MCF 10A (cell line): Measurements from ENCODE around the gene CTSE. TPM values are rescaled to one million over a fixed set of nuclear protein-coding genes. Genes with fewer than 3 reads are reported as not detected.

Experiments used
- BruUV-seq: library from RNA; stranded (reverse); fragments of 400-500 nt; replicated peaks from 2 replicates; lab custom pipeline; 2021; lab: Mats Ljungman, UMichigan
- CTCF ChIA-PET: fragments of 300-600 bp; sonication (Branson Sonifier 250); formaldehyde crosslinking; extraction: SDS; loops from one replicate; lab custom pipeline; 2021; ENCODE audit warnings: antibody characterized with exemption, inconsistent platforms; lab: Yijun Ruan, JAX
- POLR2A ChIA-PET: fragments of 300-600, 350-650 bp; sonication (Branson Sonifier 250); formaldehyde crosslinking; extraction: SDS; loops from one replicate; lab custom pipeline; 2020; ENCODE audit warnings: antibody characterized with exemption, inconsistent platforms; lab: Yijun Ruan, JAX
- DNase-seq: peaks from one replicate; pipeline ENCODE4 v3.0.0-alpha.2; 2018; ENCODE audit not compliant: unreplicated experiment
- H3K27ac Mint-ChIP-seq: one replicate; pipeline ENCODE4 v1.8.0; 2022; ENCODE audit warnings: mild to moderate bottlenecking, low read depth, mixed read lengths; ENCODE audit not compliant: unreplicated experiment
- H3K27me3 Mint-ChIP-seq: one replicate; pipeline ENCODE4 v1.8.0; 2022; ENCODE audit warnings: mixed read lengths; ENCODE audit not compliant: insufficient read depth, unreplicated experiment
- H3K36me3 Mint-ChIP-seq: one replicate; pipeline ENCODE4 v1.8.0; 2022; ENCODE audit warnings: mild to moderate bottlenecking, moderate library complexity, mixed read lengths; ENCODE audit not compliant: insufficient read depth, unreplicated experiment
- H3K4me1 Mint-ChIP-seq: one replicate; pipeline ENCODE4 v1.8.0; 2022; ENCODE audit warnings: mixed read lengths; ENCODE audit not compliant: insufficient read depth, unreplicated experiment
- H3K4me3 Mint-ChIP-seq: one replicate; pipeline ENCODE4 v1.8.0; 2022; ENCODE audit warnings: mild to moderate bottlenecking, moderate library complexity, mixed read lengths; ENCODE audit not compliant: unreplicated experiment
- H3K9me3 Mint-ChIP-seq: one replicate; pipeline ENCODE4 v1.8.0; 2022; ENCODE audit warnings: mixed read lengths; ENCODE audit not compliant: unreplicated experiment
- intact Hi-C: fragments of 100-400 bp; cut with micrococcal nuclease; formaldehyde crosslinking; loops from 2 replicates; pipeline ENCODE4 v1.14.1; 2022
- total RNA-seq: library from RNA; stranded (reverse); gene quantifications from 2 replicates; pipeline ENCODE4 v1.2.3, GENCODE V29; 2022
- TF ChIP-seq, protein P1 (sequence below): fragments of 200-600 bp; IDR thresholded peaks from one replicate; pipeline ENCODE4 v1.8.0; 2022; ENCODE audit warnings: antibody characterized with exemption, mild to moderate bottlenecking; ENCODE audit not compliant: unreplicated experiment

The CTSE gene
- total RNA-seq, 1 experiment from 2014 or later, result 0.79 TPM

DNA sequence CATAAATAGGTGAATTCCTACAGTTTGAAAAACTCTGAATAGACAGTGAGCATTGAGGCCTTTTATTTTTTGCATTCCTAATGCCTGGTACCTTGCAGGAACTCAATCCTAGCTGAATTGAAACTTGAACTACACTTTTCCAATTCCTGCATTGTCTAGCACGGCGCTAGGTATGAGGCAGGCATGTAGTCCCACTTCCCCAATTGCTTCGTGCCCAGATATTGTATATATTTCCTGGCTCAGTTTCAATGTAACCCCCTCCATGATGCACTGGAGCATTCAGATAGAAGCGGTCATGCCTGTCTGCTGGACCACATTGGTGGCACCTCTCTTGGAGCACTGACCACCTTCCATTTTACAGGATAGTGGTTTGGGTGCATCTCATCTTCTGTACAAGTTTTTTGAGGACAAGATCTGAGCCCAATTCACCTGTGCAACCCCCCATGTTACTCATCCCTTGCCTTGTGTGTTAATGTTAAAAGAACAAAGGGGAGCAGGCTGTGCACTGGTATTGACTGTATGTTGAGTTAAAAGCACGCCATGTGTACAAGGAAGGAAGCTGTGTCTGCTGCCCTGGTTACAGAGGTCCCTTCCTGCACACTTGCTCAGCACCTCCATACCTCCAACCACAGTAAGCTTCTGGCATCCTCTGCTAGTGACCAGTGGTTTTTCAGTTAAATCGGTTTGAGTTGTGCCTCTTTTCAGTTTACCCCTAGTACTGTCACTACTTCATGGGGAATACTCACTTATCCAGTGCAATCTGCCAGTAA lies 10.5 kb downstream of the CTSE start:
- intact Hi-C loops, result no loop called here
- H3K27me3 Mint-ChIP-seq, result no peaks in the 10 kb centered on the region
- no peak for DNase-seq
- no peak overlapping the region for H3K27ac Mint-ChIP-seq
- BruUV-seq, result no TSS peak
- ChIA-PET POLR2A (no interaction called here), CTCF (no interaction called here)
- H3K4me3 Mint-ChIP-seq, result no peak overlapping the region
- no peaks in the 10 kb centered on the region for H3K9me3 Mint-ChIP-seq
- TF ChIP-seq, protein P1, sequence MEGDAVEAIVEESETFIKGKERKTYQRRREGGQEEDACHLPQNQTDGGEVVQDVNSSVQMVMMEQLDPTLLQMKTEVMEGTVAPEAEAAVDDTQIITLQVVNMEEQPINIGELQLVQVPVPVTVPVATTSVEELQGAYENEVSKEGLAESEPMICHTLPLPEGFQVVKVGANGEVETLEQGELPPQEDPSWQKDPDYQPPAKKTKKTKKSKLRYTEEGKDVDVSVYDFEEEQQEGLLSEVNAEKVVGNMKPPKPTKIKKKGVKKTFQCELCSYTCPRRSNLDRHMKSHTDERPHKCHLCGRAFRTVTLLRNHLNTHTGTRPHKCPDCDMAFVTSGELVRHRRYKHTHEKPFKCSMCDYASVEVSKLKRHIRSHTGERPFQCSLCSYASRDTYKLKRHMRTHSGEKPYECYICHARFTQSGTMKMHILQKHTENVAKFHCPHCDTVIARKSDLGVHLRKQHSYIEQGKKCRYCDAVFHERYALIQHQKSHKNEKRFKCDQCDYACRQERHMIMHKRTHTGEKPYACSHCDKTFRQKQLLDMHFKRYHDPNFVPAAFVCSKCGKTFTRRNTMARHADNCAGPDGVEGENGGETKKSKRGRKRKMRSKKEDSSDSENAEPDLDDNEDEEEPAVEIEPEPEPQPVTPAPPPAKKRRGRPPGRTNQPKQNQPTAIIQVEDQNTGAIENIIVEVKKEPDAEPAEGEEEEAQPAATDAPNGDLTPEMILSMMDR, result no peak
- no peaks in the 10 kb centered on the region for H3K36me3 Mint-ChIP-seq
- H3K4me1 Mint-ChIP-seq, result no peaks in the 10 kb centered on the region

DNA sequence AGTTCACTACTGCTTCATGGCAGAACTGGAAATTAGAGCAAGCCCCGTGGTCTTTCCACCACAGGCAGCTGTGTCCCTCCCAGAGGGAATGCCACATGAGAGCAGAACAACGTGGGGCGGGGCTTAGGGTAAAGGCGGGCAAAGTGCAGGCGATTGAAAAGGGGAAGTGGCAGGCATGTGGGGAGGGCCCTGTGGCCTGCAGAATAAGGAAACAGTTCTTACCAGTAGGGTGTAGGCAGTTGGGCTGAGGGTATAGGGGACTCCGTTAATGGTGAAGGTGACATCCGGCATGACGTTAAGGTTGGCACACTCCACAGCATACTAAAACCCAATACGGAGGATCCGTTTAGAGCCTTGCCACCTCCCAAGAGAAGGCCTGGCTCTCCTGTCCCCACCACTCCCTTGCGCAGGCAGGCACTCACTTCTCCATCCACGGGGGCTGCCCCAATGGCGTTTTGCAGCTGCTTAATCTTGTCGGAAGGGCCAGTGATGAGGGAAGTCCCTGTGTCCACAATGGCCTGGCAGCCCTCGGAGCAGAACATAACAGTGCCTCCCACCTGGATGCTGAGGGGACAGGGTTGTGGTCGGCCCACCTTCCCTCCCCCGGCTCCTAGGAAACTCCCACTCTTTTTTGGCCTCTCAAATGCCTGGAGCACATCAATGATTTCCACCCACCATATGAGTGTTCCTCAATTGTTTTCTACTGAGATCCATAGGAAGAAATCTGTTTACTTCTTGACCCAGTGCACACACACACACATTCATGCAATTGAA lies 11.4 kb downstream of the CTSE start:
- ChIA-PET POLR2A (interaction anchor here (0.7 to 1.8 kb wide), 6 partner anchors 9 to 87 kb away, joined by 3 to 6 read pairs (median 4); partner anchors contain the start of gene RAB7B), CTCF (interaction anchor here (0.7 to 1.0 kb wide), 2 partner anchors 9 to 92 kb away, joined by 3 read pairs; no protein-coding TSS in a partner anchor)
- H3K9me3 Mint-ChIP-seq, result no peaks in the 10 kb centered on the region
- no TSS peak for BruUV-seq
- intact Hi-C loops, result no loop called here
- TF ChIP-seq, protein P1, result no peak
- no peaks in the 10 kb centered on the region for H3K27me3 Mint-ChIP-seq
- no peak for DNase-seq
- H3K27ac Mint-ChIP-seq, result no peak overlapping the region
- H3K36me3 Mint-ChIP-seq, result no peaks in the 10 kb centered on the region
- H3K4me1 Mint-ChIP-seq, result no peaks in the 10 kb centered on the region
- H3K4me3 Mint-ChIP-seq, result no peak overlapping the region

DNA sequence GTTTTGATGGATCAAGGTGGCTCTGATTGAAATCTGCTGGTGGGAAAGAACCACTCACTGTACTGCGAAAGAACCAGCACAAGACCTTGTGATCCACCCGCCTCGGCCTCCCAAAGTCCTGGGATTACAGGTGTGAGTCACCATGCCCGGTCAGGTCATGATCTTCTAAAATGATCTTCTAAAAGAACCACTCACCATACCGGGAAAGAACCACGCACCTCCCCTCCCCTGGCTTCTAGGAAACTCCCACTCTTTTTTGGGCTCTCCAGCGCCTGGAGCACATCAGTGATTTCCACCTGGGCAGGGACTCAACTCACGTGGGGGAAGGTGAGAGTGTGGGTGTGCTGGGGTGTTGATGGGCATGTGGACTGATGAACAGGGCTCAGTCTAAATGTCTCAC lies 12.6 kb downstream of the CTSE start:
- no peaks in the 10 kb centered on the region for H3K36me3 Mint-ChIP-seq
- H3K27ac Mint-ChIP-seq, result no peak overlapping the region
- ChIA-PET CTCF (interaction anchor here (2.5 kb wide), 1 partner anchor 19 kb away, joined by 11 read pairs; no protein-coding TSS in a partner anchor), POLR2A (interaction anchor here (0.8 to 1.8 kb wide), 5 partner anchors 8 to 86 kb away, joined by 3 to 6 read pairs (median 4); partner anchors contain the start of gene RAB7B)
- no peaks in the 10 kb centered on the region for H3K27me3 Mint-ChIP-seq
- DNase-seq, result peak; percentile 54
- TF ChIP-seq, protein P1, result no peak
- H3K9me3 Mint-ChIP-seq, result no peaks in the 10 kb centered on the region
- BruUV-seq, result no TSS peak
- H3K4me3 Mint-ChIP-seq, result no peak overlapping the region
- intact Hi-C loops, result no loop called here
- H3K4me1 Mint-ChIP-seq, result no peaks in the 10 kb centered on the region

DNA sequence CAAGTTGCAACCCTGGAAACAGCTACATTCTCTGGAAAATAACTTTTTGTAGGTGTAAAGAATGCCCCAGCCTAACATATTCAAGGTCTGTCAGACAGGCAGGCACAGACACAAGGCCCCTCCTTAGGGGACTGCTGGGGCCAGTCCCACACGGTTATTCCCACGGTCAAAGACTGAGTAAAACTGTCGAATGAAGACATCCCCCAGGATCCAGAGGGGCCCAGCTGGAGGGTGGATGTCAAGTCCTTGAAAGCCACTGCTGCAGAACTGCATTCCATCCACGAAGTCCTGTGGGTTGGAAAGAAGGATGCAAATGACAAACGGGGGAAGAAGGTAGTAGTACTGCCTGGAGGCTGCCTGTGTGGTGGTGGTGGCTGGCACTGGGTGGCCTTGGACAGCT lies 13.6 kb downstream of the CTSE start:
- no peaks in the 10 kb centered on the region for H3K9me3 Mint-ChIP-seq
- H3K27me3 Mint-ChIP-seq, result no peaks in the 10 kb centered on the region
- no peak overlapping the region for H3K4me3 Mint-ChIP-seq
- intact Hi-C loops, result no loop called here
- TF ChIP-seq, protein P1, result no peak
- H3K27ac Mint-ChIP-seq, result no peak overlapping the region
- ChIA-PET POLR2A (interaction anchor here (0.6 to 1.0 kb wide), 2 partner anchors 20 to 1017 kb away, joined by 3 read pairs; no protein-coding TSS in a partner anchor), CTCF (interaction anchor here (0.7 to 2.5 kb wide), 2 partner anchors 20 to 90 kb away, joined by 3 to 11 read pairs; no protein-coding TSS in a partner anchor)
- no peaks in the 10 kb centered on the region for H3K36me3 Mint-ChIP-seq
- no peaks in the 10 kb centered on the region for H3K4me1 Mint-ChIP-seq
- BruUV-seq, result no TSS peak
- no peak for DNase-seq
